ENCODE measurements around the gene TUT1.

TUT1 gene

DNA sequence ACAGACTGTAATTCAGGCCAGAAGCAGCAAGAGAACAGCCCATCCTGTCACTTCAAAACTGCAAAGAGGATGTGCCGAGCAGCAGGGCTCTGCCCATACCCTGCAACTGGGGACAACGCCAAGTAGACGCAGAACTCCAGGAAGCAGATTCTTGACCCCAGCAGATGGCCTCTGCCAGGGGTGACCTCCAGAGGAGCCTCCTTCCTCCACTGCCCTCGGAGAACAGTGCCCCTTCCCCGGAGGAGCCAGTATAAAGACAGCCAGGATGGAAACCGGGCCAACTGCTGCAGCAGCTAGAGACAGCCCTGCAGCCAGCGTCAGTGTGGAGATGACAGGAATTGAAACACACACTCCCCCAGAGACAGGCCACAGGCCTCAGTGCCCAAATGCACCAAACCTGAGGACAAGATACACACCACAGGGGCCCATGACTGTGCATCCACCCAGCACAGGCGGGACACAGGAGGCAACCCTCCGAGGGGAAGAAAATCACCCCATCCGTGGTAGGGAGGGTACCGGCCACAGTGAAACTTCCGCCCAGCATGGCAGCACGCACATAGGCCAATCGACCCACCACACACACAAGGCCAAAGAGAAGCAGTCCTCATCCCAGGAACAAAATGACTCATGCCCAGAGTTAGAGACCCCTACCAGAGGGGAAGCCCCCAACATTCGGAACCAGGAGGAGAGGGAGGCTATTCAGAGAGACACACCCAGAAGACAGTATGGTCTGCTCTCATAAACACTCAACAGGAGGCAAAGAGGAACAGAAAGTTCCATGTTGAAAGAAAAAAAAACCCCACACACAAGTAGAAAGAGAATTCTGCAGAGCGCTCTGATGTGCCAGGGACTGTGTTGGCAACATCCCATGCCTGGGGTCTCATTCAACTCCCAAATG, 50.3 kb downstream of the TUT1 start:
- no peak for DNase-seq

DNA sequence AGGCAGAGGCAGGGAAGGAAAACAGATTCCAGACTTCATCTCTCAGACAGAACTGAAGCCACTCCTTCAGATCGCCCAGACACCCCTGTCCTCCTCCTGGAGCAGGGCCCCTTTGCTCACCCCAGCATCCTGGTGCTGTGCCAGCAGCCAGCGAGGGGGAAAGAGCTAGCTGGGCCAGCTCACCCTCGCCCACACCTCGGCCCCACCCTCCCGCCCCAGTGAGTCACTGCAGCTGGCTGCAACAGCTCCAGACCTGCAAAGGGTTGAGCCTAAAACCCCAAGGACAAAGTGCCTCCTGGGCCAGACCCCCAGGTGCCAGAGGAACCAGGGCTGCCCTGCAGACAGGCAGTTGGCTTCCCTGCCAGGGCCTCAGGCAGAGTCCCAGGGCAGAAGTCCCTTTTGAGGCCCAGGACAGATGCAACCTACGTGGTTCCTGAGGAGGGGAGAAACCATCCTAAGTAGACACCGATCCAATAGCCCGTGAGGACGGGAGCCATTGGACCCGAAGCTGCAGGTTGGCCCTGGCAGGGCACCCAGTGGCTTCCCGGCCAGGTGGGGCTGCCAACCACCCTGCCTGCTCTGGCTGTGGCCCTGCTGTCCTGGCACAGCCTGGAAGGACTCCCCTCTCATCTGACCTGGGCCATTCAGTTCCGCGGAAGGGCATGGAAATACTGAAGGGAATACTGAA, 51.9 kb downstream of the TUT1 start:
- no peak for DNase-seq

DNA sequence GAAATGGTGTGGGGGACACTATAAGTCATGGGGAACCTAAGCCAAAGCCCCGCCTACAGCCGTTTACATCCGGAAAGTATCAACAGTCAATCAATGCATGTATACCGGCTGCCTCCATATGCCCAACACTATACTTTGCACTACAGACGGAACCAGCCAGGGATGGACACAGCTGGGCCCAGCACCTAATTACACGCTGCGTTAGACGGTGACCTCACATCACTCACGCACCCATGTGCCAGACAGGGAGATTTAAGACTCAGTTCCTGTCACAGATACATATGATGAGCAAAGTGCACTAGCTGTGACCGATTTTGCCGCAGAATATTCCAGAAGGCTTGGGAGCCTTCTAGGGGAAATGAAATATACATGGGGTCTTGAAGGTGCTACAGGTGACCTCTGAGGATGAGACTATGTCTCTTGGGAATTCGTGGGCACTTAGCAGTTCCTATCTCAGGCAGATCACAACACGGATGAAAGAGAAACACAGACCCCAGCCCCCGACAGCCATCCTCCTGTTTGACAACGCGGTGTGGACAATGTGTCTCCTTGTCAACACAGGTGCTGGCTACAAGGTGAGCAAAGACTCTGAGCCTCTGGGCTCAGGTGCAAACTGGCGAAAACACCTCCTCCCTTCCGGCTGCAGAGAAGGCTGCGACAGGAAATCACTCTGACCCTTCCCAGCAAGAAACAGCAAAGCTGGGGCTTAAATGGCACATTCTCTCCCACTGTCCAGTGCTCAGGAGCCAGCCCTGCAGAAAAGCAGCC, 52.7 kb downstream of the TUT1 start:
- DNase-seq = no peak

DNA sequence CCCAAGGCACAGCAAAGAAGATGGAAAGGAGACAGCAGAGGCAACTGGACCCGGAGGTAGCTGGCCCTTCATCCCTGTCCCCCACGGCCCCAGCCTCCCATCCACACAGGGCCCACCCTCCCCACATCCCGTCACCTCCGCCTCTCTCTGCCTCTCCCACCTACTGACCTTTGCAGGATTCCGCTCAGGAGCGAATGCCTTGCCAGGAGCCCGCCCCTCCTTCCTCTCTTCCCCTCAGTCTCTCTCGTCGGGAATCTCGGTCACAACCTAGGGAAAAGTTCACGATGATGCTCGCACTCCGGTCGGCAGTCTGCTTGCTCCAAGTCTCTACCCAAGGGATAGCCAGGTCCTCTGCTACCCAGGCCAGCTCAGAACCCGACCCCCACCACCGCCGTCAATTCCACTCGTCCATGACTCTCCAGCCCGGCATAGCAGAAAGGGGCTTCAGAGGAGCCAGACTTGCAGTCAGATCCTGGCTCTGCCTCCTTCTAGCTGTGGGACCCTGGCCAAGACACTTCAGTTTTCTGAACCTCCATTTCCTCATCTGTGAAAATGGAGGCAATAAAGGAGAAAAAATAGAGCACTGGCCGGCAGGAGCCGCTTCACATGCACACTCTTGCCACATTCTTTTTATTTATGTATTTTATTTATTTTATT, 54.9 kb downstream of the TUT1 start:
- DNase-seq = no peak

DNA sequence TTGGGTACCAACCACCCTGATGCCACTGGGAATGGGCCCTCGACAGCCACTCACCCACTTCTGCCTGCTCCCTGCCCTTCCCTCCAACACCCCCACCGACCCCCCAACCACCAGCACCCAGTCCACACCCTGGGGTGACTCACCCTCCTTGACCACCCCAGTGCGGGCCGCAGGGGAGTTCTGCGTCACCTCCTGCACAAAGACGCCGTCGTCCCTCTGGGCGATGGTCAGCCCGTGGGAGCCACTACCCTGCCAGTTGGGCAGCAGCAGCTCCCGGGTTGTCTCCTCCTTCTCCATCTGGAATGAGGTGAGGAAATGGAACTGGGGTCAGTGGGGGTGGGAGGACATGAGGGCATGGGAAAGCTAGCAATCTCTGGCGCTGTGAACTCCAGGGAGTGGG, 55.5 kb downstream of the TUT1 start:
- DNase-seq = no peak

DNA sequence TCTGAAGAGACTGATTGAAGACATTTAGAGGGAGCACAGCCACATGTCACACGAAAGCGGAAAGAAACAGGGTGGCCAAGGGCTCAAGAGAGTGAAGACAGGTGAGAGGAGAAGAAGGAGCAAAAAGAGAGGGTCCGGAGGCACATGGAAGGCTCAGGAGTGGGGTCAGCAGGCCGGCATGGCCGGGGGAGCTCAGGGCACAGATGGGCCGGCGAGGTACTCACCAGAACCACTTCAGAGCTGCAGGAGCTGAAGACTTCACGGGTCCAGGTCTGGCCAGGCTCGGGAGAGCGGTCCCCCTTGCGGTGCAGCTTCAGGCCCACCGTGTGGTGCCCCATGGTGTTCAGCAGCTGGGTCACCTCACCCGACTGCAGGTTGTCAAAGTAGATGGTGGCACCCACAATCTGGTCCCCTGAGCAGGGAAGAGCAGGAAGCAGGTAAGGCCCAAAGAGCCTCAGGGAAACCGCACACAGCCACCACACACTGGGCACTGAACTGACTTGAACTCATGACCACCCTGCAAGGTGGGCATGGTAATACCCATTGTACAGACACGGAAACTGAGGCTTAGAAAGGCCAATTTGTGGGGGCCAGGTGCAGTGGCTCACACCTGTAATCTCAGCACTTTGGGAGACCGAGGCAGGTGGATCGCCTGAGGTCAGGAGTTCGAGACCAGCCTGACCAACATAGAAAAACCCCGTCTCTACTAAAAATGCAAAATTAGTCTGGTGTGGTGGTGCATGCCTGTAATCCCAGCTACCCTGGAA, 56.4 kb downstream of the TUT1 start:
- no peak for DNase-seq

DNA sequence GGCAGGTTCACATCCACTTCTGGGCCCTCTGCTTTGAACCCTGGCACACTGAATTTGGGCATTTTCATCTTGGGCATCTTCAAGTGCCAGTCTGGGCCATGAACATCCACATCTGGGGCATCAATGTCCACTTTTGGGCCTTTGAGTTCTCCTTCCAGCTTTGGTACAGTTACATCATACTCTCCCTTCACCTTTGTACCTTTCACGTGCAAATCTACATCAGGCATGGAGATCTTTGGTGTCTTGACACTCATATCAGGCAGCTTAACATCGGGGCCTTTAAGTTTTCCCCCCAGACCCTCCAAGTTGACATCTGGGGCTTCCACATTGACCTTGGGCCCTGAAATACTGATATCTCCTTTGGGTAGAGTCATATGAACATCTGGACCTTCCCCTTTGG, 59.2 kb downstream of the TUT1 start:
- DNase-seq = no peak
